GM10847 (cell line): ENCODE data around the gene UGDH.

Experiments
- POLR2A ChIP-seq: IDR thresholded peaks from 2 replicates; pipeline ENCODE4 v1.6.1; 2011; ENCODE audit not compliant: insufficient read length; ENCODE audit errors: extremely low read depth

The UGDH gene

DNA sequence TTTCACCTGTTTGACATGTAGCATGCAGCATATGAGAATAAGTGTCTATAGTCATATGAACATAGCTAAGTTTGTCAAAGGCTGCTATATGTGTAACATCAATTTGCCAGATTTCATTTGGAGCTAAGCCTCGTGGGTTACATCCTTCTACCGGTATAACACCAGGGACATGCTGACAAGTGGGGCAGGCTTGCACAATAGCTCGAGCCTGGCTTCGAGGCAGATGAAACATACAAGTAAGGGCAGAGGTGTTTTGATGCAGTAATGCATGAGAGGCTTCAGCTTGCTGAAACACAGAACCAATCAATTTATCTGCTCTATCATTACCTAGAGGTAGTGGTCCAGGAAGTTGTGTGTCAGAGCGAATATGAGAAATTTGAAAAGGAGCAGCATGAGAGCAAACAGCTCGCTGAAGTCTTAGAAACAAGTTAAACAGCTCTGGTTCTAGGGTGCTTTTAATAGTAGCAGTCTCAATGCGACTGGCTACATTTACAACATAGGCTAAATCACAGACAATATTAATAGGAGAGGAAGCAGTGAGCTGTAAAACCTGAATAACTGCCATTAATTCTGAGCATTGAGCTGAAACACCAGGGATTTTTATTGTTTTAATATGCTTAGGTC lies 14.9 kb upstream of the UGDH start:
- no peak for TF ChIP-seq POLR2A

DNA sequence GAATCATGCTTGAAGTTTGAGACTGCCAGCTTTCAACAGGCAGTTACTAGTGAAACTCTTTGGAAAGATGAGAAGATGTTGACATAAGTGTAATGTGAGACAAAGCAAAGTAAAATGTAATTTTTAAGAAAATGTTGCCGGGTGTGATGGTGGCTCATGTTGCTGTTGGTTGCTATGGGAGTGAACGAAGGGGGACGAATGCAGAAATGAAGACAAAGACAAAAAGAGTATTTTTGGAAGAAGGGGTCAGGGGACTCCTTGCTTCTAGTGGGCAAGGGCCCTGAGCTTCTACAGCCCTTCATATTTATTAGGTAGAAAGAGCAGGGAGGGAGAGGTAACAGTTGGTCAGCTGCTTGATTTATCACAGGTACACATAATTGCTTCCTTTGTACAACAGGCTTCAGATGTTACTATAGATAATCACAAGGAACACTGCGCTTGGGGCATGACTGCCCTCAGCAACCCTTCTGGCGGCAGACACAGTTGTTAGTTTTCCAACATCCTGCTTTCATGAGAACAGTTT lies 11.9 kb upstream of the UGDH start:
- no peak for TF ChIP-seq POLR2A

GRCh38 chr4:39533541-39533940 lies 6.3 kb upstream of the UGDH start:
- TF ChIP-seq POLR2A = no peak

GRCh38 chr4:39530682-39531081 lies 3.4 kb upstream of the UGDH start:
- TF ChIP-seq POLR2A = no peak

- no peak for TF ChIP-seq POLR2A
Observed at GRCh38 chr4:39529534-39529933, 2.3 kb upstream of the UGDH start.

DNA sequence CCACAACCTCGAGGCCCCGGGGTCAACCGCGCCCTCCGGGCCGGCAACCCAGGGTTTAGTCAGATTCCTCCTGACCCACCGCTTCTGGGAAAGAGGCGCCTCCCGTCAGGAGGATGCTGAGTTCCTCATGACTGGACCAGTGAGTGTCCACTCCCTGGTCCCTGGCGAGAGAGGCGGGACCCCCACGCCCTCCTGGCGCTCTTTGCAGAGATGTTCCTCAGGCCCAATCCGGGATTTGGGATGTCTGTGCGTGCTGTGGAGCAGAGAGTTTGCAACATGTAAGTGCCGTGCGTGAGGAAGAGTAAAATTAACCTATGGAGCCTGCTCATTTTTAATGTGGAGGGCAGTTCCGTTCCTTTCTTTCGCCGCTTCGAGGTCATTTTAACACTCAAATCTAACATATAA lies 824 bp upstream of the UGDH start:
- TF ChIP-seq POLR2A = no peak

DNA sequence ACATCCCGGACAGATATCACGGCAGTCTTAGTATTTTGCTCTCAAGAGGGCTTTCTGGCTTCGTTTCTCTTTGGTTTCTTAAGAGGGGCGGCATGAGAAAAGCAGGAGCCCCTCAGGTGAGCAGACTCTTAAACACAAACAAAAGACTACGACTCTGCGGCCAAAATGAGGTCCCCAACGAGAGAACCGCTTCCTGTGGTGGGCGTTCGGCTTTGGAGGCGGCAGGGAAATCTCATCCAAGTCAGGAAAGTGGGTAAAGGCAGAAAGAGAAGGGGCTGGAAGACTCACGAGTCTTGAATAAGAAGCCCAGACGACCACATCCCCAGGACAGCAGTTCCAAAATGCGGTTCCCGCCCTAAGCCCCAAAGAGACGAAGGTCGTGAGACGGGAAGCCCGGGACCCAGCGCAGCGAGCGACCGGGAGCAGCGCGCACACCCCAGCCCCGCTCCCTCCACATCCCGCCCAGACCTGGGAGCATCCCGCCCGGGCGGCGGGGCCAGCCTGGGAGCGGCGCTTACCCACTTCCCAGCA lies 409 bp downstream of the UGDH start:
- TF ChIP-seq POLR2A = no peak

GRCh38 chr4:39525822-39526690 lies 1.2 kb downstream of the UGDH start:
- no peak for TF ChIP-seq POLR2A

DNA sequence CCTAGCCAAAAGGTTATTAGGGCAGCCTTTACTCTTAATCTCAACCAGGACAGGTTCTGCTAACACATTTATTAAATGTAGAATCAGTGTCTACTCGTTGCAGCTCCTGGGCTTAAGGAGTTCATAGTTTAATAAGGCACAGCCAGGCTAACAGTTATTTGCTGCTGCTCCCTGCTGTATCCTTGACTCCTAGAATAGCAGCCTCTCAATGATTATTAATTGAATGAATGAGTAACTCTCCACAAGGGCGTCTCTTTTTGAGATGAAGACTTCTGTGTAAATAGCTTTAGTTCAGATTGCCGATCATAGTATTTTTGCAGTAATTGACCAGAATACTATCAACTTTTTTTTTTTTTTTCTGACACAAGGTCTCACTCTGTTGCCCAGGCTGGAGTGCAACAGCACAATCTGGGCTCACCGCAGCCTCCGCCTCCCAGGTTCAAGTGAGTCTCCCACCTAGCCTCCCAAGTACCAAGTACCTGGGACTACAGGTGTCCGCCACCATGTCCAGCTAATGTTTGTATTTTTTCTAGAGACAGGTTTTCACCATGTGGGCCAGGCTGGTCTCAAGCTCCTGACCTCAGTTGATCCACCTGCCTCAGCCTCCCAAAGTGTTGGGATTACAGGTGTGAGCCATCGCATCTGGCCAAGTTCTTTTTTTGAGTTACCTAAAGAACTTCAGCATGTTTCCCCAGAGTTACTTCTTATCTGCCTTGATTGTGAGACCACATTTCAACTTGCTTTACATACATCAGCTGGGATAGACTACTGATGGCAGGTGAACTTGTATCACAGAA lies 2.9 kb downstream of the UGDH start:
- TF ChIP-seq POLR2A = no peak

DNA sequence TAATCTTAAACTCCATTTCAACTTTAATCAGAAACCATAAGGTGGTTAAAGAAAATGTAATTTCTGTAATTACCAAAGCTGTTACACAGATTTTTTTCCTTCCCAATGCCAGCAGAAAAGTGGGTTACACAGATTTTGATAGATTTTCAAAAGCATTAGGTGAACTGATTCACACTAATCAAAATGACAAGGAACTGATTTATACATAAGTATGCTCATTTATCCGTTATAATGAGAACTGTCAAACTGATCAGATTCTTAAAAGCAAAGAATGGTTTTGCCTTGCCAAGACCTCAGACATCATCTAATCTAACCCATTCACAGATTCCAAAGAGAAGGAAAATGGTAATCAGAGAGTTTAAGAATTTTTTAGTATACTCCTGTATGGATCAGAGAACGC lies 5.2 kb downstream of the UGDH start:
- TF ChIP-seq POLR2A = no peak

DNA sequence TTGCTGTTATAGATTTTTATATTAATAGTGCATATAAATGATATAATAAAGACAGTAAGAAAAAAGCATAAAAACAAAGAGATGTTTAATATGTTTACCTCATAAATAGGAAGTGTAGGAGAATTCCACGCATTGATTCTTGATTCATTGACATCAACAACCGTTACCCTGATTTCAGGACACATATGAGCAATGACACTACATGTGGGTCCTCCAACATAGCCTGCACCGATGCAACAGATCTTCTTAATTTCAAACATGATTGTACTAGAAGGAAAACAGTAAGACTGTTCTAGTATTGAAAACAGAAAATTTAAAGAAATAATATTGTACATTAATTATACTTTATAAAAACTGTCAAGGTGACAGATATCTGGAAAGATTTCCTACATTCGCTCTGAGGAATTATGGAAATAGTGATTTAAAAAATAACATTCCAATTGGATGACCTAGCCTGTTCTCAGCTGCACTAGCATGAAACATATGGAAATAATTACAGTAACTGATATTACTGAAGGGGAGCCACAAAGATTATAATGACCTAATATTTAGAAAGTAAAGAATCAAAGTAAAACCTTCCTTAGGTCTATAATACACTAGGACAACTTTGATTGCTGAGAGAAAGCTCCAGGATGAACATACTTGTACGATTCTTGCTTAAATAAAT lies 5.9 kb downstream of the UGDH start:
- TF ChIP-seq POLR2A = no peak

DNA sequence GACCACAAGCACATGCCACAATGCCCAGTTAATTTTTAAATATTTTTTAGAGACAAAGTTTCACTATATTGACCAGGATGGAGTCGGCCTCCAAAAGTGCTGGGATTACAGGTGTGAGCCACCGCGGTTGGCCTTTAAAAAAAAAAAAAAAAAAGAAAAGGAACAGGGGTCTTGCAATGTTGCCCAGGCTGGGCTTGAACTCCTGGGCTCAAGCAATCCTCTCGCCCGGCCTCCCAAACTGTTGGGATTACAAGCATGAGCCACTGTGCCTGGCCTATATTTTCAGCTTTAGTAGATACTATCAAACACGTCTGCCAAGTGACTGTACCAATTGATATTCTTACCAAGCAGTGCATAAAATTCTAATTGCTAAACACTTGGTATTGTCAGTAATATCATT lies 8.8 kb downstream of the UGDH start:
- TF ChIP-seq POLR2A = no peak

GRCh38 chr4:39516407-39516966 lies 10.8 kb downstream of the UGDH start:
- no peak for TF ChIP-seq POLR2A

DNA sequence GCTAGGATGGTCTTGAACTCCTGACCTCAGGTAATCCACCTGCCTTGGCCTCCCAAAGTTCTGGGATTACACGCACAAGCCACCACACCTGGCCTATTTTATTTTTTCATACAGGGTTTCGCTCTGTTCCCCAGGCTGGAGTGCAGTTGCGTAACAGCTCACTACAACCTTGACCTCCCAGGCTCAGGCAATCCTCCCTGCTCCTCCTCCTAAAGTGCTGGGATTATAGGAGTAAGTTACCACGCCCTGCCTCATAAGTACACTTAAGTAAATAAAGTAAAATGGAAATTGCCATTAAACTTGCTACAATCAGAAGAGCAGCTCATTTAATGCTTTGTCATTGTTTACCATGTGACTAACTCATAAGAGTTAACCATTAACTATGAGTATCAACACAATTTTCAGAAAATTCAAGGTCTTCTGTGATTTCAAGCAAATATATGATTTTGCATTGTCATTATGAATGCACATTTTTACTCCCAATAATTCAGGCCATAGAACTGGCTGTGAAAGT lies 12.3 kb downstream of the UGDH start:
- no peak for TF ChIP-seq POLR2A

GRCh38 chr4:39510348-39510929 lies 16.8 kb downstream of the UGDH start:
- no peak for TF ChIP-seq POLR2A

DNA sequence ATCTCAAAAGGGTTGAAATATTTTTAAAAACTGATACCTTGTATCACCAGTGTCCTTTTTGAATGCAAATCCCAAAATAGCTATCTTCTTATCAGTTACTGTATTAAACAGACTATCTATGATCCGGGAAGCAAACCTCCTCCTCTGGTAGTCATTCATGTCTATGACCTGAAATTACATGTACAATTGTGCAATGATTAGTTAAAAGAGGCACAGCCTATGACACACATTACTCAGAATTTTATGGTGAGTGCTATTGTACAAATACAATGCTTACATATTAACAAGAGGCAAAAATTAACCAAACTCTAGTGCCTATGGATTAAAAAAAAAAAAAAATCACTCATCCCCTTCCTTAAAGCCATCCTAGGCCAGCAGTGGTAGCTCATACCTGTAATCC lies 21.7 kb downstream of the UGDH start:
- TF ChIP-seq POLR2A = no peak
